HL-60 (cell line): Measurements from ENCODE around the gene ACADS.
A peak's percentile ranks its signal among the peaks of the same experiment; 100 is the strongest.

Source experiments
- DNase-seq, 2 experiments: peaks; one replicate each; pipeline ENCODE4 v3.0.0-alpha.2; 2010 to 2020; ENCODE audit warnings: low read depth in 1 of 2, low spot score in 1 of 2
- H3K27ac ChIP-seq: fragments of 250-450 bp; sonication (Bioruptor Pico); replicated peaks from 2 replicates; pipeline ENCODE4 v1.5.1; 2020; ENCODE audit warnings: mild to moderate bottlenecking, moderate library complexity
- H3K27me3 ChIP-seq: fragments of 250-450 bp; sonication (Bioruptor Pico); 2 replicates; pipeline ENCODE4 v1.5.1; 2021; ENCODE audit warnings: mild to moderate bottlenecking, moderate library complexity; ENCODE audit not compliant: insufficient read depth, poor library complexity, severe bottlenecking
- H3K4me3 ChIP-seq: replicated peaks from 2 replicates; pipeline ENCODE4 v1.5.1; 2011; ENCODE audit warnings: mild to moderate bottlenecking, control low read depth, low read length; ENCODE audit not compliant: insufficient read depth
- GABPA ChIP-seq: IDR thresholded peaks from 2 replicates; pipeline ENCODE4 v1.6.1; 2012; ENCODE audit warnings: low read depth
- POLR2AphosphoS5 ChIP-seq: IDR thresholded peaks from 2 replicates; pipeline ENCODE4 v1.6.1; 2012; ENCODE audit warnings: low read depth
- SPI1 ChIP-seq: IDR thresholded peaks from 2 replicates; pipeline ENCODE4 v1.6.1; 2012; ENCODE audit warnings: low read depth, mild to moderate bottlenecking, borderline replicate concordance
- long read RNA-seq: library from polyadenylated mRNA; unstranded; transcript quantifications from one replicate; pipeline ENCODE4 v2.0.0, GENCODE V29; 2020
- TF ChIP-seq, protein P1 (sequence below): IDR thresholded peaks from one replicate; pipeline ENCODE4 v1.5.1; 2011; ENCODE audit warnings: low read length, control low read depth, inconsistent platforms; ENCODE audit not compliant: insufficient read depth
- TF ChIP-seq, protein P2 (sequence below): IDR thresholded peaks from 2 replicates; pipeline ENCODE4 v1.6.1; 2012; ENCODE audit warnings: low read depth; ENCODE audit not compliant: insufficient replicate concordance

The ACADS gene, protein sequence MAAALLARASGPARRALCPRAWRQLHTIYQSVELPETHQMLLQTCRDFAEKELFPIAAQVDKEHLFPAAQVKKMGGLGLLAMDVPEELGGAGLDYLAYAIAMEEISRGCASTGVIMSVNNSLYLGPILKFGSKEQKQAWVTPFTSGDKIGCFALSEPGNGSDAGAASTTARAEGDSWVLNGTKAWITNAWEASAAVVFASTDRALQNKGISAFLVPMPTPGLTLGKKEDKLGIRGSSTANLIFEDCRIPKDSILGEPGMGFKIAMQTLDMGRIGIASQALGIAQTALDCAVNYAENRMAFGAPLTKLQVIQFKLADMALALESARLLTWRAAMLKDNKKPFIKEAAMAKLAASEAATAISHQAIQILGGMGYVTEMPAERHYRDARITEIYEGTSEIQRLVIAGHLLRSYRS
- long read RNA-seq = 0 reads

DNA sequence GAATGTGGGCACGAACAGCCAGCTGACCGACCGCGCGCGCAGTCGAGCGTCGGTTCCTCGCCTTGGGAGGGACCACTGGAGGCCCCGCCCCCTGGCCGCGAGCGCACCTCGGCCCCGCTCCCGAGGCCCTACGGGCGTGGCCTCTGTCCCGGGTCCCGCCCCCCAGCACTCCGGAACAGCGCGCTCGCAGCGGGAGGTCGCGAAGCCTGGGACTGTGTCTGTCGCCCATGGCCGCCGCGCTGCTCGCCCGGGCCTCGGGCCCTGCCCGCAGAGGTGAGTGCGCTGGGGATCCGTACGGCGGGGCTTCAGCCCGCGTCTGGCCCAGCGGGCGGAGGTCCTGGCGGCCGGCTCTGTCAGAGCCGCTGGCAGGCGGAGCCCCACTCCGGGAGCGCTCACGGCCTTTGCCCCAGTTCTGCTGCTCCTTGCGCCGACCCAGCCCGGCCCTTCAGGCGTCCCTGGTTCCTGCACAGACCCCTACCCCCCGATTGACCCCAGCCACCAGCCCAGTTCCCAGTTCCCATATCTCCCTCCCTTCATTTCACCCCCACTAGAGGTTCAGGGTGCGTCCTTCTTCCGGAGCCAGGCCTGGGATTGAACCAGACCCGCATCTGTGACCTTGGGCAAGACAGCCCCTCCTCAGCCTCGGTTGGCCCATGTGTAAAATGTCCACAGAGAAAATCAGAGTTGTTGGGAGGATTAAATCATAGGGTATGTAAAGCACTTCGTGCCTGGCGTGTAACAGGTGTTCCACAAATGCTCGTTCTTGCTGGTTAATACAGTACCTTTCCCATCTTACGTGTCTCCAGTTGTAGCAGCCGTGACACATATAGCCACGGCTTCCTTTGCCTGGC, at the start of gene ACADS:
ACADS (plus strand) TSS at position 168 of the 851 bp plus-strand sequence; CDS start at position 228, 60 bp downstream.
- H3K27ac ChIP-seq = 0 out of 2 replicates have a peak within 1 kb of the TSS, but pooled peaks have one; percentile 1
- peak; percentile 74 to 75 for DNase-seq
- H3K27me3 ChIP-seq = no peaks in the 10 kb centered on the region

DNA sequence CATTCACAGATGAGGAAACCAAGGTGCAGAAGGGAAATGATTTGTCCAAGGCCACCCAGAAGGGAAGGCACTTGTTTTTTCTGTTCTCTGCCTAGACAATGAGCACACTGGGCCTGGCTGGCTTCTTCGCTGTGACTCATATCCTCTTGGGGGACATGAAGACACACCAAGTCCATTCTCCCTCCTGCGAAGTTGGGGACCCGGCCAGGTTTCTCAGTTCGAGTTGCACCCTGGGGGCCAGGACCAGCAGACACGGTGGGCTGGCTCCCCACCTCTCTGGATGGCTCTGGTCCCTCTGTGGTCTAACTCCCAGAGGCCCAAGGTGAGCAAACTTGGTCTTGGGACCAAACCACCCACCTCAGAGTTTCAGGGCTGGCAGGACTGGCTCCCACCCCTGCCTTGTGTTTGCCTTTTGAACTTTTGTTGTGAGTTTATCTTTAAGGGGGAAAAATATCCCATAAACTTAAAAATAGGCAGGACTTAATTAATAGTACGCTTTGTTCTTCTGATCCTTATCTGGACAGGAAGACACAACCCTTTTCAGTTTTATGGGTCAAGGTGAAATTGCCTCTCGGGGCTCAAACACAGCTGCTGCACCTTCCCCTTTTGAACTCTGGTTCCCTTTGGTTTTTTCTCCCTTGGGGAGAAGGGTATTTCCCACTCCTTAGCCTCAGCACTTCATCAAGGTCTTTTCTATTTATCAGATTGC, 47.7 kb upstream of the ACADS start:
- TF ChIP-seq SPI1 (no peak), GABPA (no peak), POLR2AphosphoS5 (no peak)
- TF ChIP-seq, protein P1, sequence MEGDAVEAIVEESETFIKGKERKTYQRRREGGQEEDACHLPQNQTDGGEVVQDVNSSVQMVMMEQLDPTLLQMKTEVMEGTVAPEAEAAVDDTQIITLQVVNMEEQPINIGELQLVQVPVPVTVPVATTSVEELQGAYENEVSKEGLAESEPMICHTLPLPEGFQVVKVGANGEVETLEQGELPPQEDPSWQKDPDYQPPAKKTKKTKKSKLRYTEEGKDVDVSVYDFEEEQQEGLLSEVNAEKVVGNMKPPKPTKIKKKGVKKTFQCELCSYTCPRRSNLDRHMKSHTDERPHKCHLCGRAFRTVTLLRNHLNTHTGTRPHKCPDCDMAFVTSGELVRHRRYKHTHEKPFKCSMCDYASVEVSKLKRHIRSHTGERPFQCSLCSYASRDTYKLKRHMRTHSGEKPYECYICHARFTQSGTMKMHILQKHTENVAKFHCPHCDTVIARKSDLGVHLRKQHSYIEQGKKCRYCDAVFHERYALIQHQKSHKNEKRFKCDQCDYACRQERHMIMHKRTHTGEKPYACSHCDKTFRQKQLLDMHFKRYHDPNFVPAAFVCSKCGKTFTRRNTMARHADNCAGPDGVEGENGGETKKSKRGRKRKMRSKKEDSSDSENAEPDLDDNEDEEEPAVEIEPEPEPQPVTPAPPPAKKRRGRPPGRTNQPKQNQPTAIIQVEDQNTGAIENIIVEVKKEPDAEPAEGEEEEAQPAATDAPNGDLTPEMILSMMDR = no peak
- TF ChIP-seq, protein P2, sequence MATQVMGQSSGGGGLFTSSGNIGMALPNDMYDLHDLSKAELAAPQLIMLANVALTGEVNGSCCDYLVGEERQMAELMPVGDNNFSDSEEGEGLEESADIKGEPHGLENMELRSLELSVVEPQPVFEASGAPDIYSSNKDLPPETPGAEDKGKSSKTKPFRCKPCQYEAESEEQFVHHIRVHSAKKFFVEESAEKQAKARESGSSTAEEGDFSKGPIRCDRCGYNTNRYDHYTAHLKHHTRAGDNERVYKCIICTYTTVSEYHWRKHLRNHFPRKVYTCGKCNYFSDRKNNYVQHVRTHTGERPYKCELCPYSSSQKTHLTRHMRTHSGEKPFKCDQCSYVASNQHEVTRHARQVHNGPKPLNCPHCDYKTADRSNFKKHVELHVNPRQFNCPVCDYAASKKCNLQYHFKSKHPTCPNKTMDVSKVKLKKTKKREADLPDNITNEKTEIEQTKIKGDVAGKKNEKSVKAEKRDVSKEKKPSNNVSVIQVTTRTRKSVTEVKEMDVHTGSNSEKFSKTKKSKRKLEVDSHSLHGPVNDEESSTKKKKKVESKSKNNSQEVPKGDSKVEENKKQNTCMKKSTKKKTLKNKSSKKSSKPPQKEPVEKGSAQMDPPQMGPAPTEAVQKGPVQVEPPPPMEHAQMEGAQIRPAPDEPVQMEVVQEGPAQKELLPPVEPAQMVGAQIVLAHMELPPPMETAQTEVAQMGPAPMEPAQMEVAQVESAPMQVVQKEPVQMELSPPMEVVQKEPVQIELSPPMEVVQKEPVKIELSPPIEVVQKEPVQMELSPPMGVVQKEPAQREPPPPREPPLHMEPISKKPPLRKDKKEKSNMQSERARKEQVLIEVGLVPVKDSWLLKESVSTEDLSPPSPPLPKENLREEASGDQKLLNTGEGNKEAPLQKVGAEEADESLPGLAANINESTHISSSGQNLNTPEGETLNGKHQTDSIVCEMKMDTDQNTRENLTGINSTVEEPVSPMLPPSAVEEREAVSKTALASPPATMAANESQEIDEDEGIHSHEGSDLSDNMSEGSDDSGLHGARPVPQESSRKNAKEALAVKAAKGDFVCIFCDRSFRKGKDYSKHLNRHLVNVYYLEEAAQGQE = no peak
- H3K27ac ChIP-seq = no peak overlapping the region; the same call in 1 of the 2 replicates
- H3K27me3 ChIP-seq = no peaks in the 10 kb centered on the region
- H3K4me3 ChIP-seq = no peak overlapping the region
- DNase-seq = peak in 1 of 2 experiments; percentile 13

More for the DNA sequence above, at the start of gene ACADS:
- H3K4me3 ChIP-seq = peak within 1 kb of the TSS; percentile 62
- TF ChIP-seq, protein P2 = no peak
- TF ChIP-seq GABPA = no peak

DNA sequence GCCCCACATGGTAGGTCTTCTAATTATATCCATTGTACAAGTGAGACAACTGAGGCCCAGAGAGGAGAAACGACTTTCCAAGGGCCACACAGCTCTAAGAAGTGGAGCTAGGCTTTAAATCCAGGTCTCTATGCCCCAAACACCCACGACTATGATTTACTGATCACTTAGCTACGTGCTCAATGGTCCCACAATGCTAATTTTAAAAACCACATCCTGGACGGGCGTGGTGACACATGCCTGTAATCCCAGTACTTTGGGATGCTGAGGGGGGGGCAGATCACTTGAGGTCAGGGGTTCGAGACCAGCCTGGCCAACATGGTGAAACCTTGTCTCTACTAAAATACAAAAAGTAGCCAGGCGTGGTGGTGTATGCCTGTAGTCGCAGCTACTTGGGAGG, 47.1 kb upstream of the ACADS start:
- DNase-seq = no peak
- Histone ChIP-seq H3K27ac (no peak overlapping the region; the same call in 1 of the 2 replicates), H3K4me3 (no peak overlapping the region), H3K27me3 (no peaks in the 10 kb centered on the region)
- TF ChIP-seq, protein P1 = no peak
- TF ChIP-seq GABPA = no peak
- no peak for TF ChIP-seq SPI1
- no peak for TF ChIP-seq POLR2AphosphoS5
- TF ChIP-seq, protein P2 = no peak
